Liver (tissue), 9 donors: Measurements from ENCODE around the gene LEF1. TPM values are rescaled to one million over a fixed set of nuclear protein-coding genes. Genes with fewer than 3 reads are reported as not detected.

Experiments
- DNase-seq: peaks from one replicate; pipeline ENCODE4 v3.0.0-alpha.2; 2017; ENCODE audit warnings: low spot score
- H3K27ac ChIP-seq, 2 donors: one replicate each; pipeline ENCODE4 v1.7.0; 2013; ENCODE audit warnings: inconsistent platforms in 2 of 2, low read length in 2 of 2, control low read depth in 1 of 2, low read depth in 1 of 2, mild to moderate bottlenecking in 1 of 2
- H3K27me3 ChIP-seq, 4 donors: one replicate each; pipeline versions ENCODE4 v1.6.1 to v1.7.0; 2013; ENCODE audit warnings: low read length in 3 of 4, inconsistent platforms in 1 of 4, mild to moderate bottlenecking in 1 of 4, moderate library complexity in 1 of 4; ENCODE audit not compliant: control insufficient read depth in 4 of 4, insufficient read depth in 4 of 4
- H3K36me3 ChIP-seq, 4 donors: one replicate each; pipeline versions ENCODE4 v1.6.1 to v1.7.0; 2013; ENCODE audit warnings: low read length in 3 of 4, mild to moderate bottlenecking in 3 of 4, low read depth in 1 of 4, moderate library complexity in 1 of 4; ENCODE audit not compliant: control insufficient read depth in 4 of 4, insufficient read depth in 3 of 4
- H3K4me1 ChIP-seq, 4 donors: one replicate each; pipeline versions ENCODE4 v1.6.1 to v1.7.0; 2013; ENCODE audit warnings: low read length in 3 of 4, mild to moderate bottlenecking in 3 of 4, moderate library complexity in 1 of 4; ENCODE audit not compliant: control insufficient read depth in 4 of 4, insufficient read depth in 4 of 4
- H3K4me3 ChIP-seq, 3 donors: one replicate each; pipeline versions ENCODE4 v1.6.1 to v1.7.0; 2013; ENCODE audit warnings: low read length in 3 of 3, control low read depth in 1 of 3, low read depth in 1 of 3, mild to moderate bottlenecking in 1 of 3
- H3K9ac ChIP-seq, 2 donors: one replicate each; pipeline ENCODE4 v1.7.0; 2013; ENCODE audit warnings: low read length in 2 of 2, mild to moderate bottlenecking in 2 of 2, moderate library complexity in 2 of 2, control low read depth in 1 of 2, low read depth in 1 of 2
- H3K9me3 ChIP-seq, 4 donors: one replicate each; pipeline versions ENCODE4 v1.6.1 to v1.7.0; 2013; ENCODE audit warnings: low read length in 3 of 4; ENCODE audit not compliant: control insufficient read depth in 4 of 4
- ATF3 ChIP-seq: IDR thresholded peaks from 2 replicates; pipeline ENCODE4 v1.6.1; 2016; ENCODE audit warnings: antibody characterized with exemption
- CTCF ChIP-seq: fragments of 150-350 bp; IDR thresholded peaks from 2 replicates; pipeline ENCODE4 v1.5.1; 2017; ENCODE audit warnings: improper control_type of control experiment, low read depth, low read length; ENCODE audit not compliant: missing input control
- EGR1 ChIP-seq, 2 donors: IDR thresholded peaks; 2 replicates each; pipeline ENCODE4 v1.6.1; 2016 to 2018; ENCODE audit warnings: antibody characterized with exemption in 2 of 2, low read depth in 2 of 2
- FOXA1 ChIP-seq: IDR thresholded peaks from 2 replicates; pipeline ENCODE4 v1.6.1; 2016; ENCODE audit warnings: antibody characterized with exemption
- FOXA2 ChIP-seq: IDR thresholded peaks from 2 replicates; pipeline ENCODE4 v1.6.1; 2016; ENCODE audit warnings: antibody characterized with exemption
- GABPA ChIP-seq, 2 donors: IDR thresholded peaks in 1 of 2; conservative IDR thresholded peaks in 1 of 2; 2 replicates each; pipeline ENCODE4 v1.6.1; 2016; ENCODE audit warnings: antibody characterized with exemption in 2 of 2, mild to moderate bottlenecking in 1 of 2, moderate library complexity in 1 of 2
- HNF4A ChIP-seq, 2 donors: conservative IDR thresholded peaks; 2 replicates each; pipeline ENCODE4 v1.6.1; 2016; ENCODE audit warnings: antibody characterized with exemption in 2 of 2, mild to moderate bottlenecking in 2 of 2
- HNF4G ChIP-seq: IDR thresholded peaks from 2 replicates; pipeline ENCODE4 v1.6.1; 2016; ENCODE audit warnings: antibody characterized with exemption
- JUND ChIP-seq, 2 donors: IDR thresholded peaks; 2 replicates each; pipeline ENCODE4 v1.6.1; 2016; ENCODE audit warnings: antibody characterized with exemption in 2 of 2
- MAX ChIP-seq: IDR thresholded peaks from 2 replicates; pipeline ENCODE4 v1.6.1; 2016; ENCODE audit warnings: antibody characterized with exemption
- NR2F2 ChIP-seq: IDR thresholded peaks from 2 replicates; pipeline ENCODE4 v1.6.1; 2016; ENCODE audit warnings: antibody characterized with exemption
- RAD21 ChIP-seq, 2 donors: IDR thresholded peaks; 2 replicates each; pipeline ENCODE4 v1.6.1; 2016; ENCODE audit warnings: antibody characterized with exemption in 2 of 2, mild to moderate bottlenecking in 2 of 2
- REST ChIP-seq: IDR thresholded peaks from 2 replicates; pipeline ENCODE4 v1.6.1; 2016; ENCODE audit warnings: antibody characterized with exemption, mild to moderate bottlenecking
- RXRA ChIP-seq, 2 donors: IDR thresholded peaks; 2 replicates each; pipeline ENCODE4 v1.6.1; 2017 to 2018; ENCODE audit warnings: antibody characterized with exemption in 2 of 2, mild to moderate bottlenecking in 1 of 2
- SP1 ChIP-seq: IDR thresholded peaks from 2 replicates; pipeline ENCODE4 v1.6.1; 2018; ENCODE audit warnings: antibody characterized with exemption, mild to moderate bottlenecking
- TAF1 ChIP-seq: conservative IDR thresholded peaks from 2 replicates; pipeline ENCODE4 v1.6.1; 2016; ENCODE audit warnings: antibody characterized with exemption, mild to moderate bottlenecking
- YY1 ChIP-seq: IDR thresholded peaks from 2 replicates; pipeline ENCODE4 v1.6.1; 2016; ENCODE audit warnings: antibody characterized with exemption, mild to moderate bottlenecking
- ZBTB33 ChIP-seq: IDR thresholded peaks from 2 replicates; pipeline ENCODE4 v1.6.1; 2016; ENCODE audit warnings: antibody characterized with exemption
- WGBS: extraction: QIAGEN DNeasy Blood & Tissue Kit; methylation state at CpG from one replicate; pipeline ENCODE4 v1.1.7; 2013; 5-methylcytosine and 5-hydroxymethylcytosine counted together
- polyA plus RNA-seq, 2 donors: library from polyadenylated mRNA; stranded (reverse) in 1 of 2; unstranded in 1 of 2; fragments of 200-250 nt in 1 of 2; fragments of >200 nt in 1 of 2; fragmentation: Nextera tagmentation in 1 of 2; extraction: Ambion mirVana in 1 of 2; gene quantifications; one replicate each; pipeline versions ENCODE4 v1.2.1 to v1.2.3, GENCODE V29; 2013 to 2015
- total RNA-seq, 2 donors: library from RNA; depleted of rRNA; stranded (reverse); fragments of >200 nt; gene quantifications; one replicate each; pipeline ENCODE4 v1.2.3, GENCODE V29; 2014
- donor health status: healthy.
- donor health status: healthy.
- donor health status: healthy.
- donor health status: healthy.
- donor health status: healthy.

The LEF1 gene
- total and polyA plus RNA-seq, 4 donors: 0.22 to 6.4 (median 0.46) TPM

GRCh38 chr4:108010167-108010566, 158.6 kb downstream of the LEF1 start:
- no peak overlapping the region for H3K4me3 ChIP-seq
- 94% methylated on average over 2 of the region's 2 CpGs for WGBS
- H3K27me3 ChIP-seq: no peaks in the 10 kb centered on the region
- peaks cover 0 to 12% (median 1%) of the 10 kb centered on the region in 4 donors for H3K4me1 ChIP-seq
- H3K9me3 ChIP-seq: no peaks in the 10 kb centered on the region
- TF ChIP-seq GABPA (IDR thresholded peaks at IDR 0.05 in 1 of 2, conservative IDR thresholded peaks at IDR 0.05 in 1 of 2) (no peak), ATF3 (no peak), RAD21 (IDR thresholded peaks at IDR 0.05) (no peak), RXRA (IDR thresholded peaks at IDR 0.05) (no peak), ZBTB33 (no peak), YY1 (no peak), TAF1 (no peak), CTCF (no peak), FOXA1 (no peak), NR2F2 (no peak), REST (no peak), EGR1 (IDR thresholded peaks at IDR 0.05; ENCODE audit: low read depth in 2 of 2) (no peak), FOXA2 (no peak), HNF4G (no peak), MAX (no peak), HNF4A (conservative IDR thresholded peaks at IDR 0.05) (no peak), SP1 (no peak)
- peaks cover 0 to 18% (median 11%) of the 10 kb centered on the region in 4 donors for H3K36me3 ChIP-seq
- H3K27ac ChIP-seq: no peak overlapping the region
- DNase-seq: no peak
- no peak overlapping the region for H3K9ac ChIP-seq

- Histone ChIP-seq H3K27ac (peak overlapping the region; percentile 84 to 96), H3K36me3 (peaks cover 0 to 10% (median 3%) of the 10 kb centered on the region in 4 donors), H3K4me1 (peaks cover 0 to 12% (median 2%) of the 10 kb centered on the region in 4 donors), H3K9ac (peak overlapping the region; percentile 21 to 55), H3K4me3 (no peak overlapping the region), H3K27me3 (no peaks in the 10 kb centered on the region), H3K9me3 (no peaks in the 10 kb centered on the region)
- DNase-seq: no peak
- 47% methylated on average over 2 of the region's 2 CpGs for WGBS
- TF ChIP-seq YY1 (peak; percentile 72), SP1 (no peak), RAD21 (IDR thresholded peaks at IDR 0.05) (peak in 1 of 2 donors; percentile 41), NR2F2 (no peak), HNF4G (no peak), ZBTB33 (peak; percentile 55), ATF3 (peak; percentile 85), MAX (peak; percentile 60), EGR1 (IDR thresholded peaks at IDR 0.05; ENCODE audit: low read depth in 2 of 2) (no peak), CTCF (no peak), TAF1 (no peak), GABPA (IDR thresholded peaks at IDR 0.05 in 1 of 2, conservative IDR thresholded peaks at IDR 0.05 in 1 of 2) (no peak), FOXA2 (no peak), JUND (IDR thresholded peaks at IDR 0.05) (peak; percentile 77 to 93), RXRA (IDR thresholded peaks at IDR 0.05) (peak; percentile 39 to 87)
Measured at GRCh38 chr4:108008721-108009120, 160.0 kb downstream of the LEF1 start.
